Gastrocnemius medialis (tissue), 4 donors: Measurements from ENCODE around the gene APBA2.

Experiments
- POLR2A ChIP-seq, 2 donors: fragments of 450-650 bp; IDR thresholded peaks; one replicate each; pipeline ENCODE4 v1.6.1; 2017; ENCODE audit warnings: antibody characterized with exemption in 2 of 2, mild to moderate bottlenecking in 2 of 2, moderate library complexity in 2 of 2
- TF ChIP-seq, protein P1 (sequence below), 5 experiments: fragments of 450-650 bp in 3 of 5; fragments of 200-600 bp in 2 of 5; sonication (generic) in 2 of 5; IDR thresholded peaks in 4 of 5; conservative IDR thresholded peaks in 1 of 5; 1 replicate in 4 of 5; 2 replicates in 1 of 5; pipeline ENCODE4 v1.5.1; 2016 to 2019; ENCODE audit warnings: antibody characterized with exemption in 5 of 5, mild to moderate bottlenecking in 3 of 5, moderate library complexity in 3 of 5

DNA sequence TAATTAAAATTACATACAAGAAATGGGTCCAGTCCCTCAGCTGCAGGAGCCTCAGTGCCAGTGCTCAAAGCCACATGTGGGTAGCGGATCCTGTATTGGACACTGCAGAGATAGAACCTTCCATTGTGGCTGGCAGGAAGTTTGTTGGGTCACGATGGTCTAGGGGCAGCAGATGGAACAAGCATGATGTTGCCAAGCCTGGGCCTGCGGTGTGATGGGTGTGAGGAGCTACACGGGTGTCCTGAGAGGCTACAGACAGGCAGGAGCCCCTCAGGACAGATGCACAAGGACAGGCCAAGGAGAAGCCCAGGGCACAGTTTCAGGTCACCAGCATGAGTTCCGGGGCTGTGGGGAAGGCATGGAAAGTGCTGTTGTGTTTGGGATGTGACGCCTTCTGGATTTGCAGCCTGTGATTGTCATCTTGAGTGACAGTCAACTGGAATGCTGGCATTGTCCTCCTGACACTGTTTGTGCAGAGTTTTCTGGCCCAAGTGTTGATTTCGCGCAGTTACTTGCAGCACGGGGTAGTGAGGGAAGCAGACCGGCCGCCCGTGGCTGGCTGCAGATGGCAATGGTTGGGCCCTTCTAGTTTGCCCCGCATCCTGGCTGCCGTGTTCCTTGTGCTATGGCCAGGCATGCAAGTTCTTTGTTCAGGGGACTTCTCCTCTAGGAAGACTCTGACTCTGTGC, 206.7 kb downstream of the APBA2 start:
- TF ChIP-seq, protein P1, sequence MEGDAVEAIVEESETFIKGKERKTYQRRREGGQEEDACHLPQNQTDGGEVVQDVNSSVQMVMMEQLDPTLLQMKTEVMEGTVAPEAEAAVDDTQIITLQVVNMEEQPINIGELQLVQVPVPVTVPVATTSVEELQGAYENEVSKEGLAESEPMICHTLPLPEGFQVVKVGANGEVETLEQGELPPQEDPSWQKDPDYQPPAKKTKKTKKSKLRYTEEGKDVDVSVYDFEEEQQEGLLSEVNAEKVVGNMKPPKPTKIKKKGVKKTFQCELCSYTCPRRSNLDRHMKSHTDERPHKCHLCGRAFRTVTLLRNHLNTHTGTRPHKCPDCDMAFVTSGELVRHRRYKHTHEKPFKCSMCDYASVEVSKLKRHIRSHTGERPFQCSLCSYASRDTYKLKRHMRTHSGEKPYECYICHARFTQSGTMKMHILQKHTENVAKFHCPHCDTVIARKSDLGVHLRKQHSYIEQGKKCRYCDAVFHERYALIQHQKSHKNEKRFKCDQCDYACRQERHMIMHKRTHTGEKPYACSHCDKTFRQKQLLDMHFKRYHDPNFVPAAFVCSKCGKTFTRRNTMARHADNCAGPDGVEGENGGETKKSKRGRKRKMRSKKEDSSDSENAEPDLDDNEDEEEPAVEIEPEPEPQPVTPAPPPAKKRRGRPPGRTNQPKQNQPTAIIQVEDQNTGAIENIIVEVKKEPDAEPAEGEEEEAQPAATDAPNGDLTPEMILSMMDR (IDR thresholded peaks at IDR 0.05 in 4 of 5, conservative IDR thresholded peaks at IDR 0.05 in 1 of 5), result no peak
- TF ChIP-seq POLR2A (IDR thresholded peaks at IDR 0.05), result no peak
